Psoas muscle (tissue), 8 donors: ENCODE measurements around the gene UBE2M. TPM values are rescaled to one million over a fixed set of nuclear protein-coding genes. Genes with fewer than 3 reads are reported as not detected.

Experiments used
- ATAC-seq, 4 donors: fragments of 200-7000 bp; cut with Tn5 transposase; one replicate each; pipeline ENCODE4 v1.9.1; 2020; ENCODE audit warnings: moderate library complexity in 3 of 4, mild to moderate bottlenecking in 2 of 4
- DNase-seq, 2 donors: peaks; one replicate each; pipeline ENCODE4 v3.0.0-alpha.2; 2020
- H3K27ac ChIP-seq: fragments of 200-600 bp; one replicate; pipeline ENCODE4 v1.8.0; 2022
- H3K27me3 ChIP-seq, 3 donors: fragments of 200-600 bp in 1 of 3; one replicate each; pipeline versions ENCODE4 v1.6.1 to v1.8.0; 2013 to 2022; ENCODE audit warnings: low read length in 2 of 3, mild to moderate bottlenecking in 2 of 3, moderate library complexity in 1 of 3; ENCODE audit not compliant: insufficient read depth in 3 of 3
- H3K36me3 ChIP-seq, 2 donors: fragments of 200-600 bp in 1 of 2; one replicate each; pipeline versions ENCODE4 v1.6.1 to v1.8.0; 2013 to 2022; ENCODE audit warnings: low read depth in 1 of 2, mild to moderate bottlenecking in 1 of 2, moderate library complexity in 1 of 2; ENCODE audit not compliant: insufficient read depth in 1 of 2
- H3K4me1 ChIP-seq: fragments of 200-600 bp; one replicate; pipeline ENCODE4 v1.8.0; 2022
- H3K4me3 ChIP-seq: fragments of 200-600 bp; one replicate; pipeline ENCODE4 v1.8.0; 2022; ENCODE audit warnings: mild to moderate bottlenecking
- H3K9me3 ChIP-seq: fragments of 200-600 bp; one replicate; pipeline ENCODE4 v1.8.0; 2022
- CTCF ChIP-seq: fragments of 200-600 bp; IDR thresholded peaks from one replicate; pipeline ENCODE4 v1.8.0; 2022; ENCODE audit warnings: antibody characterized with exemption
- WGBS, 3 donors: extraction: QIAGEN DNeasy Blood & Tissue Kit; methylation state at CpG; one replicate each; pipeline versions ENCODE4 v1.1.6 to v1.1.7; 2013; 5-methylcytosine and 5-hydroxymethylcytosine counted together
- intact Hi-C, 2 donors: fragments of 100-400 bp; cut with DNase I; formaldehyde crosslinking; loops; one replicate each; pipeline versions ENCODE4 v1.11.0 to v1.14.2; 2022
- polyA plus RNA-seq, 3 donors: library from polyadenylated mRNA; stranded (reverse); fragments of 200-250 nt; gene quantifications; one replicate each; pipeline ENCODE4 v1.2.3, GENCODE V29; 2013
- total RNA-seq, 4 donors: library from RNA; stranded (reverse); fragmentation: NEBNext Ultra II Directional in 2 of 4; extraction: Animal tissue kit (Norgen Biotek cat#: 25700) in 2 of 4; gene quantifications; one replicate each; pipeline versions ENCODE4 v1.2.1 to v1.2.4, GENCODE V29; 2021 to 2023
- donor health status: healthy with polysubstance abuse.
- donor health status: DM: no; HTN: no; CAD: no; lungs with moderate emphysema.
- donor health status: Bipolar disorder and iron deficiency.
- donor health status: healthy.
- donor health status: DM: yes; HTN: yes; CAD: no.
- donor health status: DM: no; HTN: no; CAD: no.
- donor health status: DM: no; HTN: no; CAD: no.
- donor health status: DM: yes; HTN: yes; CAD: no.

The UBE2M gene
- total and polyA plus RNA-seq, 7 donors: 86.8 to 146 (median 144) TPM

GRCh38 chr19:58536852-58537798 is 21.3 kb downstream of the UBE2M start:
- Histone ChIP-seq H3K9me3 (no peaks in the 10 kb centered on the region), H3K27me3 (peaks cover 0 to 14% (median 13%) of the 10 kb centered on the region in 3 donors), H3K36me3 (no peaks in the 10 kb centered on the region), H3K4me1 (no peaks in the 10 kb centered on the region), H3K4me3 (no peak overlapping the region), H3K27ac (no peak overlapping the region)
- TF ChIP-seq CTCF: no peak
- intact Hi-C loops: no loop called here
- 80 to 91% (median 88%) methylated on average over 8 of the region's 8 CpGs for WGBS, 3 donors
- DNase-seq (no peak), ATAC-seq (no peak)

DNA sequence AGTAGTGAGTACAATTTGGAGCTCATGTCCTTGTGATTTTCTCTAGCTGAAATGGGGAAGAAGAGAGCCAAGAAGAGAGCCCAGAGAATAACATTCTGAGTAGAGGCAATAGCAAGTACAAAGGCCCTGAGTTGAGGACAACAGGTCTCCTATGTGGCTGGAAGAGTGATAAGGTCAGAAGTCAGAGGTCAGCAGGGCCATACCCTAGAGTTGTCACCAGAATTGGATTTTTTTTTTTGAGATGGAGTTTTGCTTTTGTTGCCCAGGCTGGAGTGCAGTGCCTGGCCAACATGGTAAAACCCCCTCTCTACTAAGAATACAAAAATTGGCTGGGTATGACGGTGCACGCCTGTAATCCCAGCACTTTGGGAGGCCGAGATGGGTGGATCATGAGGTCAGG is 22.6 kb downstream of the UBE2M start:
- TF ChIP-seq CTCF: no peak
- DNase-seq (no peak), ATAC-seq (no peak)
- no peak overlapping the region for H3K27ac ChIP-seq
- no peak overlapping the region for H3K4me3 ChIP-seq
- no peaks in the 10 kb centered on the region for H3K4me1 ChIP-seq
- intact Hi-C loops: no loop called here
- no peaks in the 10 kb centered on the region for H3K36me3 ChIP-seq
- WGBS, 3 donors: 82 to 88% (median 87%) methylated on average over 3 of the region's 3 CpGs
- H3K9me3 ChIP-seq: no peaks in the 10 kb centered on the region
- peaks cover 0 to 14% (median 13%) of the 10 kb centered on the region in 3 donors for H3K27me3 ChIP-seq

GRCh38 chr19:58531034-58531840 is 27.2 kb downstream of the UBE2M start:
- TF ChIP-seq CTCF: no peak
- no peak for ATAC-seq
- H3K9me3 ChIP-seq: no peaks in the 10 kb centered on the region
- intact Hi-C loops: no loop called here
- H3K4me3 ChIP-seq: no peak overlapping the region
- 57 to 59% (median 58%) methylated on average over 10 of the region's 10 CpGs for WGBS, 3 donors
- no peak for DNase-seq
- H3K36me3 ChIP-seq: no peaks in the 10 kb centered on the region
- H3K4me1 ChIP-seq: no peaks in the 10 kb centered on the region
- no peak overlapping the region for H3K27ac ChIP-seq
- H3K27me3 ChIP-seq: peaks cover 0 to 7% (median 0%) of the 10 kb centered on the region in 3 donors

GRCh38 chr19:58529405-58529804 is 29.0 kb downstream of the UBE2M start:
- DNase-seq (no peak), ATAC-seq (no peak)
- intact Hi-C loops: no loop called here
- peaks cover 0 to 7% (median 0%) of the 10 kb centered on the region in 3 donors for H3K27me3 ChIP-seq
- WGBS, 3 donors: 75 to 81% (median 78%) methylated on average over 3 of the region's 3 CpGs
- H3K4me3 ChIP-seq: no peak overlapping the region
- H3K36me3 ChIP-seq: no peaks in the 10 kb centered on the region
- TF ChIP-seq CTCF: no peak
- no peaks in the 10 kb centered on the region for H3K9me3 ChIP-seq
- no peak overlapping the region for H3K27ac ChIP-seq
- no peaks in the 10 kb centered on the region for H3K4me1 ChIP-seq
